AG04449 (cell line): ENCODE results near the gene SYNJ2.
A peak's percentile ranks its signal among the peaks of the same experiment; 100 is the strongest.

ENCODE experiments used
- CTCF ChIA-PET: fragments of 350-600 bp; formaldehyde crosslinking; extraction: SDS; loops from one replicate; lab custom pipeline; 2021; ENCODE audit warnings: antibody characterized with exemption; lab: Yijun Ruan, JAX
- POLR2A ChIA-PET: fragments of 400-600, 350-600 bp; formaldehyde crosslinking; extraction: SDS; loops from one replicate; lab custom pipeline; 2020; ENCODE audit warnings: antibody characterized with exemption, inconsistent platforms; lab: Yijun Ruan, JAX
- DNase-seq: peaks from one replicate; pipeline ENCODE4 v3.0.0-alpha.2; 2010; ENCODE audit warnings: low read depth, low spot score
- H3K4me3 ChIP-seq: 2 replicates; pipeline ENCODE4 v1.5.1; 2011; ENCODE audit warnings: low read depth, mild to moderate bottlenecking, control low read depth, low read length
- CTCF ChIP-seq: IDR thresholded peaks from one replicate; pipeline ENCODE4 v1.5.1; 2011; ENCODE audit warnings: mild to moderate bottlenecking, moderate library complexity, low read length, control low read depth, inconsistent platforms; ENCODE audit not compliant: insufficient read depth; ENCODE audit errors: missing control alignments

The SYNJ2 gene

GRCh38 chr6:158083455-158084325 is 102.0 kb downstream of the SYNJ2 start:
- CTCF ChIA-PET: interaction anchor here (6.3 kb wide), 1 partner anchor 12 kb away, joined by 65 read pairs; no protein-coding TSS in a partner anchor
- POLR2A ChIA-PET: no interaction called here
- DNase-seq: no peak
- no peak for TF ChIP-seq CTCF
- H3K4me3 ChIP-seq: no peak overlapping the region

- ChIA-PET POLR2A (interaction anchor here (1.1 kb wide), 1 partner anchor 16 kb away, joined by 3 read pairs; no protein-coding TSS in a partner anchor), CTCF (interaction anchor here (0.6 to 3.5 kb wide), 3 partner anchors 12 to 193 kb away, joined by 5 to 34 read pairs (median 6); no protein-coding TSS in a partner anchor)
- no peak overlapping the region for H3K4me3 ChIP-seq
- no peak for TF ChIP-seq CTCF
- DNase-seq: no peak
Measured at GRCh38 chr6:158085261-158086053, 103.8 kb downstream of the SYNJ2 start.

GRCh38 chr6:158086054-158086503 is 104.4 kb downstream of the SYNJ2 start:
- POLR2A ChIA-PET: no interaction called here
- DNase-seq: no peak
- no peak overlapping the region for H3K4me3 ChIP-seq
- TF ChIP-seq CTCF: no peak
- CTCF ChIA-PET: interaction anchor here (1.1 to 3.5 kb wide), 4 partner anchors 9 to 102 kb away, joined by 3 to 34 read pairs (median 7); no protein-coding TSS in a partner anchor

- no peak overlapping the region for H3K4me3 ChIP-seq
- ChIA-PET CTCF (interaction anchor here (1.1 to 3.5 kb wide), 4 partner anchors 10 to 102 kb away, joined by 3 to 34 read pairs (median 7); no protein-coding TSS in a partner anchor), POLR2A (no interaction called here)
- DNase-seq: peak; percentile 65
- TF ChIP-seq CTCF: no peak
Measured at GRCh38 chr6:158086504-158087223, 105.0 kb downstream of the SYNJ2 start.

GRCh38 chr6:158087224-158087867 is 105.7 kb downstream of the SYNJ2 start:
- TF ChIP-seq CTCF: no peak

More at GRCh38 chr6:158087224-158087867, 105.7 kb downstream of the SYNJ2 start:
- POLR2A ChIA-PET: interaction anchor here (0.5 kb wide), 1 partner anchor 231 kb away, joined by 7 read pairs; no protein-coding TSS in a partner anchor
- no peak for DNase-seq
- H3K4me3 ChIP-seq: no peak overlapping the region
- CTCF ChIA-PET: interaction anchor here (1.1 to 3.5 kb wide), 3 partner anchors 11 to 103 kb away, joined by 3 to 34 read pairs (median 8); no protein-coding TSS in a partner anchor
